Vagina (tissue), 2 donors: ENCODE measurements around the gene MBNL2.

Source experiments
- CTCF ChIP-seq, 3 experiments: fragments of 450-650 bp in 2 of 3; fragments of 200-600 bp in 1 of 3; sonication (generic) in 1 of 3; IDR thresholded peaks; one replicate each; pipeline ENCODE4 v1.5.1; 2017 to 2019; ENCODE audit warnings: antibody characterized with exemption in 3 of 3, mild to moderate bottlenecking in 2 of 3, moderate library complexity in 2 of 3
- POLR2A ChIP-seq, 2 donors: fragments of 450-650 bp; IDR thresholded peaks; one replicate each; pipeline ENCODE4 v1.6.1; 2017; ENCODE audit warnings: antibody characterized with exemption in 2 of 2, mild to moderate bottlenecking in 2 of 2, moderate library complexity in 2 of 2

GRCh38 chr13:97321101-97321500 lies 99.0 kb downstream of the MBNL2 start:
- no peak for TF ChIP-seq CTCF (IDR thresholded peaks at IDR 0.05)
- no peak for TF ChIP-seq POLR2A (IDR thresholded peaks at IDR 0.05)
